ENCODE measurements around the gene NXF2B. TPM values are rescaled to one million over a fixed set of nuclear protein-coding genes. Genes with fewer than 3 reads are reported as not detected.
"Not testable (repeated sequence)": the region's sequence is repeated elsewhere in the genome, so short reads cannot be mapped to it uniquely, and the experiment has no call there.

The NXF2B gene, protein sequence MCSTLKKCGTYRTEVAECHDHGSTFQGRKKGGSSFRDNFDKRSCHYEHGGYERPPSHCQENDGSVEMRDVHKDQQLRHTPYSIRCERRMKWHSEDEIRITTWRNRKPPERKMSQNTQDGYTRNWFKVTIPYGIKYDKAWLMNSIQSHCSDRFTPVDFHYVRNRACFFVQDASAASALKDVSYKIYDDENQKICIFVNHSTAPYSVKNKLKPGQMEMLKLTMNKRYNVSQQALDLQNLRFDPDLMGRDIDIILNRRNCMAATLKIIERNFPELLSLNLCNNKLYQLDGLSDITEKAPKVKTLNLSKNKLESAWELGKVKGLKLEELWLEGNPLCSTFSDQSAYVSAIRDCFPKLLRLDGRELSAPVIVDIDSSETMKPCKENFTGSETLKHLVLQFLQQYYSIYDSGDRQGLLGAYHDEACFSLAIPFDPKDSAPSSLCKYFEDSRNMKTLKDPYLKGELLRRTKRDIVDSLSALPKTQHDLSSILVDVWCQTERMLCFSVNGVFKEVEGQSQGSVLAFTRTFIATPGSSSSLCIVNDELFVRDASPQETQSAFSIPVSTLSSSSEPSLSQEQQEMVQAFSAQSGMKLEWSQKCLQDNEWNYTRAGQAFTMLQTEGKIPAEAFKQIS
- total RNA-seq (2014; rRNA removed; shearing (Covaris generic)): not detected in 2 replicates
- not detected in 2 replicates for total RNA-seq (2022)
- Bru-seq, nascent RNA: not detected
- BruChase-seq, experiment 1, labeled RNA remaining after a 6-hour chase: not detected
- BruChase-seq, experiment 2, labeled RNA remaining after a 2-hour chase: not detected
- long read RNA-seq: 0 reads

DNA sequence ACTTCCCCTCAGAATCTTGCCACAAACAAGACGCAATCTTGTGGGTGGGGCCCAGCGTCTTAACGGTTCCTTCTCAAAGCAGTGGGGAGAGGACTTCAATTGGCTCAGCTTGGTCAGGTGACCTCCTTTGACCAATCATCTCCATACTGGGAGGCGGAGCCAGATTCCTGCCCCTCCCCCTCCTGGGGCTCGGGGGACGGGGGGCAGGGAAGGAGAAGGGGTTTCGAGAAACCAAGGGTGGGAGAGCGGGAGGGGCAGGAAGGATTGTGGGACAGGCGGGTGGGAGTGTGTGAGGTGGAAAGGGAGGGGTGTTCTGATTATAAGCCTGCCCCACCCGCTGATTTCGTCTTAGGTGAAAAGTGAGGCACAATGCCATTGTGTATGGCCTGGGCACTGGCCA lies at the start of gene NXF2B:
Gene NXF2B, minus strand, starts transcription at position 101 of the 400 bp plus-strand sequence. CDS start 59,972 bp downstream, outside the sequence.
- H3K36me3 ChIP-seq (ENCODE audit: insufficient read depth, low read length); H2AFZ ChIP-seq (ENCODE audit: low read length); intact Hi-C loops (cut with micrococcal nuclease; ENCODE audit: unreplicated experiment); H3K27ac ChIP-seq (ENCODE audit: low read depth, low read length, poor library complexity, severe bottlenecking); H3K4me1 ChIP-seq (ENCODE audit: insufficient read depth, low read length, poor library complexity, severe bottlenecking); H3K79me2 ChIP-seq (ENCODE audit: insufficient read depth, low read depth, low read length); H3K9me2 ChIP-seq (ENCODE audit: insufficient read depth, low read length); H4K20me1 ChIP-seq (ENCODE audit: insufficient read depth, low read length); H3K4me3 ChIP-seq (ENCODE audit: low read depth, low read length, poor library complexity, severe bottlenecking); CTCF ChIA-PET (ENCODE audit: unreplicated experiment); POLR2A ChIA-PET; DNase-seq (ENCODE audit: low spot score); BruUV-seq (replicated peaks); H3K9me3 ChIP-seq (ENCODE audit: low read length); H3K4me2 ChIP-seq (ENCODE audit: low read length): not testable (repeated sequence)

DNA sequence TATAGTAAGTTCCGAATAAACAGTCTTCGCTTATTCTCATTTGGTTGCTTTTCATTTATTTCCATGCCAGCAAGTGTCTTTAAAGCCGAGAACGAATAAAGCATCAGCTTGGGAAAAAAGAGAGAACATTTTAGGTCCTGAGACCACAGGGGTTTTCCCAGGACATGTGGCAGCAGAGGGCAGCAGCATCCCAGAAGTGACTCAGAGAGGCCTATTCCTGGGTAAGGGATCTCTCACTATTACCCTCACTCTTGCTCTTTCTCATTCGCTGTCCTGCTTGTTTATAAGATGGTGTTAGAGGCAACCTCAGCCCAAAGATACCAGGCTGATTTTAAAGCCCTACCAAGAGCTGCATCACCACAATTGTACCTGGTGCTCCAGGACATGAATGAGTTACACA lies 39.0 kb upstream of the NXF2B start:
- CTCF ChIA-PET (ENCODE audit: unreplicated experiment); intact Hi-C loops (cut with micrococcal nuclease; ENCODE audit: unreplicated experiment); H3K27ac ChIP-seq (ENCODE audit: low read depth, low read length, poor library complexity, severe bottlenecking); H3K4me2 ChIP-seq (ENCODE audit: low read length); H3K79me2 ChIP-seq (ENCODE audit: insufficient read depth, low read depth, low read length); H3K36me3 ChIP-seq (ENCODE audit: insufficient read depth, low read length); POLR2A ChIA-PET; H3K4me1 ChIP-seq (ENCODE audit: insufficient read depth, low read length, poor library complexity, severe bottlenecking); H2AFZ ChIP-seq (ENCODE audit: low read length); BruUV-seq (replicated peaks); H3K4me3 ChIP-seq (ENCODE audit: low read depth, low read length, poor library complexity, severe bottlenecking); DNase-seq (ENCODE audit: low spot score); H3K9me3 ChIP-seq (ENCODE audit: low read length); H4K20me1 ChIP-seq (ENCODE audit: insufficient read depth, low read length); H3K9me2 ChIP-seq (ENCODE audit: insufficient read depth, low read length): not testable (repeated sequence)

DNA sequence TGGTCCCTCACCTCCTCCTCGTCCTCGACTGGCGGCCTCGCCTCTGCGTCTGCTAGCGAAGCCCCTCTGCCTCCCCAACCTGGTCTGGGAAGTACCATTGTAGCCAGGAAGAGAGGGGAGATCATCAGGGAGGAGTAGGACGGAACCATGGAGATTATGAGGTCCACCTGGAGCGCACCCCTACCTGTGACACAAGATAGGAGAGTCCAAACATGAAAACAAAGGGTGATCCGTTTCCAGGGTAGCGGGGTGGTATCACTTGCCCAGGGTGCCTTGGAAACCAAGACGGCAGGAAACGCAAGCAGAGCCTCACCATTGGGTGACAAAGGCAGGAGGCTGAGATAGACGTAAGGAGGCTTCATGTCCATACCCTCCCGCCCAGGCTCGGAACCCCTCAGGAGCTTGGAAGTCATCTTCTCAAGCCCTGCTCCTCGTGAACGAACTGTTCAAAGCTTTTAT lies 32.0 kb upstream of the NXF2B start, which contains the start of gene TCP11X2:
Gene TCP11X2, minus strand, starts transcription at position 51 of the 459 bp plus-strand sequence.
- intact Hi-C loops (cut with micrococcal nuclease; ENCODE audit: unreplicated experiment); H3K4me2 ChIP-seq (ENCODE audit: low read length); H3K4me3 ChIP-seq (ENCODE audit: low read depth, low read length, poor library complexity, severe bottlenecking); BruUV-seq (replicated peaks); H3K9me2 ChIP-seq (ENCODE audit: insufficient read depth, low read length); POLR2A ChIA-PET; H3K36me3 ChIP-seq (ENCODE audit: insufficient read depth, low read length); H2AFZ ChIP-seq (ENCODE audit: low read length); H3K79me2 ChIP-seq (ENCODE audit: insufficient read depth, low read depth, low read length); H3K9me3 ChIP-seq (ENCODE audit: low read length); H3K4me1 ChIP-seq (ENCODE audit: insufficient read depth, low read length, poor library complexity, severe bottlenecking); CTCF ChIA-PET (ENCODE audit: unreplicated experiment); H4K20me1 ChIP-seq (ENCODE audit: insufficient read depth, low read length); DNase-seq (ENCODE audit: low spot score); H3K27ac ChIP-seq (ENCODE audit: low read depth, low read length, poor library complexity, severe bottlenecking): not testable (repeated sequence)

GRCh38 chrX:102470215-102470614 lies 30.4 kb upstream of the NXF2B start:
- H3K9me2 ChIP-seq (ENCODE audit: insufficient read depth, low read length); H3K4me2 ChIP-seq (ENCODE audit: low read length); H3K9me3 ChIP-seq (ENCODE audit: low read length); H3K36me3 ChIP-seq (ENCODE audit: insufficient read depth, low read length); DNase-seq (ENCODE audit: low spot score); intact Hi-C loops (cut with micrococcal nuclease; ENCODE audit: unreplicated experiment); H4K20me1 ChIP-seq (ENCODE audit: insufficient read depth, low read length); POLR2A ChIA-PET; H3K27ac ChIP-seq (ENCODE audit: low read depth, low read length, poor library complexity, severe bottlenecking); BruUV-seq (replicated peaks); H3K4me3 ChIP-seq (ENCODE audit: low read depth, low read length, poor library complexity, severe bottlenecking); H2AFZ ChIP-seq (ENCODE audit: low read length); H3K79me2 ChIP-seq (ENCODE audit: insufficient read depth, low read depth, low read length); CTCF ChIA-PET (ENCODE audit: unreplicated experiment); H3K4me1 ChIP-seq (ENCODE audit: insufficient read depth, low read length, poor library complexity, severe bottlenecking): not testable (repeated sequence)

GRCh38 chrX:102458615-102459014 lies 18.8 kb upstream of the NXF2B start:
- BruUV-seq (replicated peaks); H2AFZ ChIP-seq (ENCODE audit: low read length); POLR2A ChIA-PET; H3K4me3 ChIP-seq (ENCODE audit: low read depth, low read length, poor library complexity, severe bottlenecking); H3K79me2 ChIP-seq (ENCODE audit: insufficient read depth, low read depth, low read length); H3K27ac ChIP-seq (ENCODE audit: low read depth, low read length, poor library complexity, severe bottlenecking); H3K9me3 ChIP-seq (ENCODE audit: low read length); intact Hi-C loops (cut with micrococcal nuclease; ENCODE audit: unreplicated experiment); H4K20me1 ChIP-seq (ENCODE audit: insufficient read depth, low read length); CTCF ChIA-PET (ENCODE audit: unreplicated experiment); H3K9me2 ChIP-seq (ENCODE audit: insufficient read depth, low read length); DNase-seq (ENCODE audit: low spot score); H3K4me1 ChIP-seq (ENCODE audit: insufficient read depth, low read length, poor library complexity, severe bottlenecking); H3K36me3 ChIP-seq (ENCODE audit: insufficient read depth, low read length); H3K4me2 ChIP-seq (ENCODE audit: low read length): not testable (repeated sequence)

DNA sequence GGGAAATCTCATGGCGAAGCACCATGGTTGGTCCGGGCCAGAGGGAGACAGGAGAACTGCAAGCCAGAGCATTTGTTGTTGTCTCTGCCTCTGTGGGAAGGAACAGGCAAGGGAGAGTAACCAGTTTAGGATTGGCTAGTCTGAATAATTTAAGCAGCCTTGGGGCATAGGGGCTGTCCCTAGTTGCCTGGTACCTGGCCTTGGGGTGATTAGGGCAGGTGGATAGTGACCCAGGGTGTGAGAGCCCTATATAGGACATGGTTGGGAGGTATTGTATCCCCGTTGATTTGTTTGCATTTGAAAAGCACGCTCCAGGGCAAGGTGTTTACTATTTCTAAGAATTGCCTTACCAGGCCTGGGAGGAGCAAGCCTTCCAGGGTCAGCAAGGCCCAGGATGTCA lies 25.3 kb downstream of the NXF2B start:
- BruUV-seq (replicated peaks); H3K36me3 ChIP-seq (ENCODE audit: insufficient read depth, low read length); H3K4me1 ChIP-seq (ENCODE audit: insufficient read depth, low read length, poor library complexity, severe bottlenecking); H2AFZ ChIP-seq (ENCODE audit: low read length); intact Hi-C loops (cut with micrococcal nuclease; ENCODE audit: unreplicated experiment); POLR2A ChIA-PET; DNase-seq (ENCODE audit: low spot score); H3K9me3 ChIP-seq (ENCODE audit: low read length); H3K4me3 ChIP-seq (ENCODE audit: low read depth, low read length, poor library complexity, severe bottlenecking); CTCF ChIA-PET (ENCODE audit: unreplicated experiment); H3K4me2 ChIP-seq (ENCODE audit: low read length); H3K79me2 ChIP-seq (ENCODE audit: insufficient read depth, low read depth, low read length); H3K27ac ChIP-seq (ENCODE audit: low read depth, low read length, poor library complexity, severe bottlenecking); H4K20me1 ChIP-seq (ENCODE audit: insufficient read depth, low read length); H3K9me2 ChIP-seq (ENCODE audit: insufficient read depth, low read length): not testable (repeated sequence)

Data from OCI-LY7 (cell line).